OCI-LY7 (cell line): Measurements from ENCODE around the gene DDX54. TPM values are rescaled to one million over a fixed set of nuclear protein-coding genes. Genes with fewer than 3 reads are reported as not detected.

Source experiments
- BruUV-seq: library from RNA; stranded (reverse); fragments of 400-500 nt; replicated peaks from 2 replicates; lab custom pipeline; 2021; lab: Mats Ljungman, UMichigan
- CTCF ChIA-PET: fragments of 300-600 bp; sonication (Branson Sonifier 250); formaldehyde crosslinking; loops from one replicate; lab custom pipeline; 2022; ENCODE audit warnings: antibody characterized with exemption; ENCODE audit not compliant: unreplicated experiment; lab: Charles Lee
- POLR2A ChIA-PET: fragments of 300-600 bp; sonication (Branson Sonifier 250); formaldehyde crosslinking; loops from one replicate; lab custom pipeline; 2022; ENCODE audit warnings: antibody characterized with exemption; lab: Charles Lee
- DNase-seq: peaks from one replicate; pipeline ENCODE4 v3.0.0-alpha.2; 2015; ENCODE audit warnings: low spot score
- H2AFZ ChIP-seq: fragments of 200-600 bp; sonication (generic), shearing (Covaris generic); 2 replicates; pipeline ENCODE4 v1.6.1; 2014; ENCODE audit warnings: mild to moderate bottlenecking, antibody characterized with exemption, low read length, moderate library complexity
- H3K27ac ChIP-seq: fragments of 200-600 bp; sonication (generic); 2 replicates; pipeline ENCODE4 v1.5.1; 2014; ENCODE audit warnings: mixed run types, low read depth, mild to moderate bottlenecking, moderate library complexity, low read length, inconsistent platforms; ENCODE audit not compliant: poor library complexity, severe bottlenecking
- H3K36me3 ChIP-seq: fragments of 200-600 bp; sonication (generic); 2 replicates; pipeline ENCODE4 v1.6.1; 2014; ENCODE audit warnings: mild to moderate bottlenecking, antibody characterized with exemption, low read length, moderate library complexity, mixed read lengths; ENCODE audit not compliant: insufficient read depth
- H3K4me1 ChIP-seq: fragments of 200-600 bp; sonication (generic); 2 replicates; pipeline ENCODE4 v1.5.1; 2014; ENCODE audit warnings: mild to moderate bottlenecking, low read length; ENCODE audit not compliant: insufficient read depth, poor library complexity, severe bottlenecking
- H3K4me2 ChIP-seq: fragments of 200-600 bp; sonication (generic); 2 replicates; pipeline ENCODE4 v1.6.1; 2014; ENCODE audit warnings: mild to moderate bottlenecking, low read length
- H3K4me3 ChIP-seq: fragments of 200-600 bp; sonication (generic); 2 replicates; pipeline ENCODE4 v1.5.1; 2014; ENCODE audit warnings: mild to moderate bottlenecking, low read depth, low read length; ENCODE audit not compliant: poor library complexity, severe bottlenecking
- H3K79me2 ChIP-seq: fragments of 200-600 bp; sonication (generic); 2 replicates; pipeline ENCODE4 v1.6.1; 2016; ENCODE audit warnings: low read depth, mild to moderate bottlenecking, low read length, moderate library complexity, mixed read lengths; ENCODE audit not compliant: insufficient read depth
- H3K9me2 ChIP-seq: fragments of 200-600 bp; sonication (generic); 2 replicates; pipeline ENCODE4 v1.6.1; 2016; ENCODE audit warnings: mild to moderate bottlenecking, low read length, mixed read lengths; ENCODE audit not compliant: insufficient read depth
- H3K9me3 ChIP-seq: fragments of 200-600 bp; sonication (generic); 2 replicates; pipeline ENCODE4 v1.6.1; 2014; ENCODE audit warnings: mild to moderate bottlenecking, mixed run types, low read length, mixed read lengths
- H4K20me1 ChIP-seq: fragments of 200-600 bp; sonication (generic); 2 replicates; pipeline ENCODE4 v1.6.1; 2014; ENCODE audit warnings: mild to moderate bottlenecking, antibody characterized with exemption, low read length, moderate library complexity, mixed read lengths; ENCODE audit not compliant: insufficient read depth
- CTCF ChIP-seq: fragments of 200-600 bp; sonication (generic); conservative IDR thresholded peaks from 2 replicates; pipeline ENCODE4 v1.5.1; 2014; ENCODE audit warnings: mild to moderate bottlenecking, antibody characterized with exemption, low read length, moderate library complexity, mixed read lengths
- EZH2phosphoT487 ChIP-seq: fragments of 200-600 bp; sonication (generic); IDR thresholded peaks from 2 replicates; pipeline ENCODE4 v1.6.1; 2018; ENCODE audit warnings: low read depth, borderline replicate concordance, mild to moderate bottlenecking, mixed run types, antibody characterized with exemption, low read length, moderate library complexity, mixed read lengths
- intact Hi-C: fragments of 100-400 bp; cut with micrococcal nuclease; formaldehyde crosslinking; loops from one replicate; pipeline ENCODE4 v1.10.0; 2022; ENCODE audit not compliant: unreplicated experiment
- total RNA-seq, 2 experiments: library from RNA; depleted of rRNA in 1 of 2; stranded (reverse); fragments of >200 nt in 1 of 2; shearing (Covaris generic) in 1 of 2; gene quantifications; 2 replicates each; pipeline ENCODE4 v1.2.3, GENCODE V29; 2014 to 2022

Gene DDX54
- total RNA-seq, 2 experiments from 2014 or later, result 87.2 to 145 TPM

DNA sequence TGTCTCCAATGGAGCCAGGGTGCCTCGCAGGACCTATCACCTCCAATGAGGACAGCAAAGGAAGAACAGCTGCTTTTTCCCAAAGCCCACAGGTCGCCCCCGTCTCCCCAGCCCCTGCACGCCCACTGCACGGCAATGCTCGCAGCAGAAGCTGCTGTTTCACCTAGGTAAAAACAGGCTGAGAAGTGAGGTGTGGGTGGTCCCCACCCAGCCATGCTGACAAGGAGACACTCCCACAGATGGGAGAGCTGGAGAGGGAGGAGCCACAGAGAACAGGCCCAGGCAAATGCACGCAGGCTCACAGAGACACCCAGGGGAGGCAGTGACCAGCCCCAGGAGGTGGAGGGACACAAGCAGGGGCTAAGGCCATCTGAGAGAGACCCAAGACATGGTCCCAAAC lies 25.3 kb downstream of the DDX54 start:
- ChIA-PET CTCF (interaction anchor here (0.6 to 1.7 kb wide), 2 partner anchors 15 to 25 kb away, joined by 8 to 9 read pairs; partner anchors contain the start of gene RASAL1), POLR2A (interaction anchor here (0.6 to 4.7 kb wide), 4 partner anchors 12 to 124 kb away, joined by 3 to 46 read pairs (median 3); partner anchors contain the start of gene RASAL1)
- Histone ChIP-seq H3K4me1 (peaks cover 66% of the 10 kb centered on the region), H3K4me2 (peak overlapping the region; percentile 61; the same call in 1 of the 2 replicates), H3K4me3 (no peak overlapping the region), H3K9me2 (no peaks in the 10 kb centered on the region), H3K79me2 (peaks cover 25% of the 10 kb centered on the region; the same call in 1 of the 2 replicates), H4K20me1 (no peaks in the 10 kb centered on the region), H3K36me3 (peaks cover 92% of the 10 kb centered on the region), H2AFZ (no peak overlapping the region), H3K27ac (peak overlapping the region; percentile 38), H3K9me3 (no peaks in the 10 kb centered on the region)
- TF ChIP-seq CTCF, result no peak
- no peak for TF ChIP-seq EZH2phosphoT487
- no TSS peak for BruUV-seq
- intact Hi-C loops, result no loop called here
- no peak for DNase-seq

- H2AFZ ChIP-seq, result no peak overlapping the region
- BruUV-seq, result TSS peak; percentile 87
- POLR2A ChIA-PET, result interaction anchor here (1.0 kb wide), 1 partner anchor 14 kb away, joined by 3 read pairs; no protein-coding TSS in a partner anchor
- peak overlapping the region; percentile 90 for H3K27ac ChIP-seq
- H4K20me1 ChIP-seq, result no peaks in the 10 kb centered on the region
- peaks cover 86% of the 10 kb centered on the region for H3K36me3 ChIP-seq
- CTCF ChIA-PET, result interaction anchor here (0.6 kb wide), 1 partner anchor 13 kb away, joined by 3 read pairs; no protein-coding TSS in a partner anchor
- peaks cover 37% of the 10 kb centered on the region; the same call in 1 of the 2 replicates for H3K79me2 ChIP-seq
- H3K9me3 ChIP-seq, result no peaks in the 10 kb centered on the region
- no peak for DNase-seq
- TF ChIP-seq CTCF, result no peak
- no peak for TF ChIP-seq EZH2phosphoT487
- H3K4me3 ChIP-seq, result no peak overlapping the region
- no peaks in the 10 kb centered on the region for H3K9me2 ChIP-seq
- 0 out of 2 replicates have a peak overlapping the region, but pooled peaks have one; percentile 1 for H3K4me2 ChIP-seq
- intact Hi-C loops, result no loop called here
- peaks cover 77% of the 10 kb centered on the region for H3K4me1 ChIP-seq
These were observed 26.7 kb downstream of the DDX54 start for GRCh38 chr12:113158439-113159203.
